Measurements from ENCODE around the gene MDFI.

DNA sequence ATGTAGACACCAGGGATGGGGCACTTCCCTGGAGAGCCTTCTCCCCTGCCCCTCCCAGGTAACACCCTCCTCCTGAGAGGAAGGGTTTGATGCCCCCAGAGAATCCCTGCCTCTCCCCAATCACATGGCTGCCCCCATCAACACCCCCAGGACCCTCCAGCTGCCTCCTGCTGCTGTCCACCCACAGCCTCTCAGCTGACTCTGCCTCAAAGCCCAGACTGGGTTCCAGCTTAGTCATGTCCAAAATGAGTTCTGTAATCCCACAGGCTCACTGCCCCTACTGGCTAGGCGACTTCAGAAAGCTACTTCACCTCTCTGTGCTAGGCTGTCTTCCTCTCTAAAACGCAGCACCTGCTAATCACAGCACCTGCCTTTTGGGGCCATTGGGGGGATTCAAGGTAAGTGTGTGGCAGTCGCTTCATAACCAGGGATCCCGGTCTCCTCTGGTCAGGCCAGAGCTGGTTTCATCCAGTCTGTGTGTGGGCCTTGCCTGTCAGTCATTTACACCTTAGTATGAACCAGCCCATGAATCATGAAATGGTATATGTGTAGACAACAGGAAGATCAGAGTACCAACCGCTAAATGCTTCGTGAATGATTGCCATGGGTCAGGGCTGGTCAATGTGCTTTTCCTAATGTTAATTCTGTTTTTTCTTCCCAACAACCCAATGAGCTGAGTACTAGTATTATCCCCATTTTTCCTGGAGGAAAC lies 56.7 kb downstream of the MDFI start:
- TF ChIP-seq CTCF (IDR thresholded peaks at IDR 0.05; ENCODE audit: poor library complexity, severe bottlenecking) (no peak), POLR2AphosphoS5 (IDR thresholded peaks at IDR 0.05) (no peak), REST (IDR thresholded peaks at IDR 0.05; ENCODE audit: borderline replicate concordance) (no peak), EP300 (conservative IDR thresholded peaks at IDR 0.05; ENCODE audit: poor library complexity, severe bottlenecking) (no peak), RAD21 (conservative IDR thresholded peaks at IDR 0.05) (no peak)

Data from neural cell (in vitro differentiated cells).